OCI-LY1 (cell line): ENCODE data around the gene SERTAD3.

ENCODE experiments used
- EZH2 ChIP-seq: fragments of 200-600 bp; sonication (generic), shearing (Covaris generic); IDR thresholded peaks from 2 replicates; pipeline ENCODE4 v1.8.0; 2017; ENCODE audit warnings: borderline replicate concordance, mixed run types, mild to moderate bottlenecking, antibody characterized with exemption, low read length, moderate library complexity, mixed read lengths
- TF ChIP-seq, protein P1 (sequence below): fragments of 200-600 bp; sonication (generic), shearing (Covaris generic); IDR thresholded peaks from 2 replicates; pipeline ENCODE4 v1.5.1; 2017; ENCODE audit warnings: mild to moderate bottlenecking, antibody characterized with exemption, low read length, moderate library complexity, mixed read lengths

DNA sequence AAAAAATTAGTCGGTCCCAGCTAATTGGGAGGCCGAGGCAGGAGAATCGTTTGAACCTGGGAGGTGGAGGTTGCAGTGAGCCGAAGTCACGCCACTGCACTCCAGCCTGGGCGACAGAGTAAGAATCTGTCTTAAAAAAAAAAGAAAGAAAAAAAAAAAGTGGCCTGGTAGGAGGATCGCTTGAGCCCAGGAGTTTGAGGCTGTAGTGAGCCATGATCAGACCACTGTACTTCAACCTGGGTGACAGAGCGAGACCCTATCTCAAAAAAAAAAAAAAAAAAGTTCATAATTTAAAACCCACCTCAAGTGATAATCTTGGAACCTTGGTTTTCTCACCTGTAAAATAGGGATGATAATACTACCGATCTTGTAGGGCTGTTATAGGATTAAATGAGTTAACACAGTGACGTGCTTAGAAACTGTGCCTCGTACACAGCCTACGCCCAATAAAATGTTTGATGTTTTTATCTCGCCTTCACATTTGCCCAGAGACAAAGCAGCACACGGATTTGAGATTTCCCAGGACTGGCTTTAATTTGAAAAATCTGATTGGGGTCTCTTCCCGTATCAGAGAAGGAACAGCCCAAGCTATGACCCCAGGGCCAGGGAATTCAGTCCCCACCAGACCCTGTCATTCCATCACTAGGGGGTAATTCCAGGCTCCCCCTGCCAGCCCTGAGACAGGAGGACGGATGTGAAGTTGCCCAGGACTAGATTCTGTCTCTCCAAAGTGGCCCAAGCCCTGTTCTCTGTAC lies 22.0 kb downstream of the SERTAD3 start:
- TF ChIP-seq, protein P1, sequence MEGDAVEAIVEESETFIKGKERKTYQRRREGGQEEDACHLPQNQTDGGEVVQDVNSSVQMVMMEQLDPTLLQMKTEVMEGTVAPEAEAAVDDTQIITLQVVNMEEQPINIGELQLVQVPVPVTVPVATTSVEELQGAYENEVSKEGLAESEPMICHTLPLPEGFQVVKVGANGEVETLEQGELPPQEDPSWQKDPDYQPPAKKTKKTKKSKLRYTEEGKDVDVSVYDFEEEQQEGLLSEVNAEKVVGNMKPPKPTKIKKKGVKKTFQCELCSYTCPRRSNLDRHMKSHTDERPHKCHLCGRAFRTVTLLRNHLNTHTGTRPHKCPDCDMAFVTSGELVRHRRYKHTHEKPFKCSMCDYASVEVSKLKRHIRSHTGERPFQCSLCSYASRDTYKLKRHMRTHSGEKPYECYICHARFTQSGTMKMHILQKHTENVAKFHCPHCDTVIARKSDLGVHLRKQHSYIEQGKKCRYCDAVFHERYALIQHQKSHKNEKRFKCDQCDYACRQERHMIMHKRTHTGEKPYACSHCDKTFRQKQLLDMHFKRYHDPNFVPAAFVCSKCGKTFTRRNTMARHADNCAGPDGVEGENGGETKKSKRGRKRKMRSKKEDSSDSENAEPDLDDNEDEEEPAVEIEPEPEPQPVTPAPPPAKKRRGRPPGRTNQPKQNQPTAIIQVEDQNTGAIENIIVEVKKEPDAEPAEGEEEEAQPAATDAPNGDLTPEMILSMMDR, result no peak
- TF ChIP-seq EZH2, result no peak
